Measurements from ENCODE around the gene UQCRC1.

DNA sequence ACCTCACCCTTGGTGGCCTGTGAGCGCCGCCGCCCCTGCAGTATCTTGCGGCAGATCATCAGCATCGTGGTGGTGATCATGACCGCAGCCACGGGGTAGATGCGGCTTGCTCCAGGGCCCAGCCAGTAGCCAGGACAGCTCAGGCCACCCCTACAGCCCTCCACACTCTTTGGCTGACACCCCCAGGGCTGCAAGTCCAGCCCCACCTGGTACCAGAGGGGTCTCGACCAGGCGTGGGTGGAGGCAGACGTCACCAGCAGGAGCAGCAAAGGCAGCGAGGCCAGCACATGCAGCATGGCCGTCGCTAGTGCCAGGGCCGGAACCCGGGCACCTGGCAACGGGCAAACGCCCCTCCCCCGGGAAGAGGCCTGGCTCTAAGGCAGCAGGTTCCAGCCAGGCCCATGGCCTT lies 12.0 kb upstream of the UQCRC1 start, which contains the start of gene TMEM89:
- no peak for TF ChIP-seq CTCF (IDR thresholded peaks at IDR 0.05)
- no peak for TF ChIP-seq POLR2A (IDR thresholded peaks at IDR 0.05)
